Tibial nerve (tissue), 4 donors: ENCODE measurements around the gene KCNMA1.

Experiments
- CTCF ChIP-seq, 5 experiments: fragments of 200-600 bp in 3 of 5; fragments of 450-650 bp in 2 of 5; sonication (generic) in 3 of 5; IDR thresholded peaks; one replicate each; pipeline ENCODE4 v1.5.1; 2016 to 2019; ENCODE audit warnings: antibody characterized with exemption in 5 of 5, mild to moderate bottlenecking in 3 of 5, moderate library complexity in 2 of 5
- EP300 ChIP-seq, 2 donors: sonication (generic); formaldehyde crosslinking; IDR thresholded peaks; one replicate each; pipeline ENCODE4 v1.6.1; 2017; ENCODE audit warnings: antibody characterized with exemption in 2 of 2, mild to moderate bottlenecking in 1 of 2
- POLR2A ChIP-seq, 2 donors: fragments of 450-650 bp; IDR thresholded peaks; one replicate each; pipeline ENCODE4 v1.6.1; 2017; ENCODE audit warnings: antibody characterized with exemption in 2 of 2, mild to moderate bottlenecking in 2 of 2, moderate library complexity in 2 of 2

GRCh38 chr10:77105761-77106221 is 531.8 kb downstream of the KCNMA1 start:
- no peak for TF ChIP-seq CTCF (IDR thresholded peaks at IDR 0.05)
- TF ChIP-seq POLR2A (IDR thresholded peaks at IDR 0.05), result no peak
- TF ChIP-seq EP300 (IDR thresholded peaks at IDR 0.05), result peak in 1 of 2 donors; percentile 73
